ENCODE measurements around the gene KARS1. TPM values are rescaled to one million over a fixed set of nuclear protein-coding genes. Genes with fewer than 3 reads are reported as not detected.

Gene KARS1
- total RNA-seq, 1 donor from 2014 or later, result 110 TPM

GRCh38 chr16:75676909-75677308 lies 29.4 kb upstream of the KARS1 start, which contains the start of gene CPHXL2:
Gene CPHXL2 (minus strand): TSS chr16:75677009. CDS start chr16:75676999, 10 bp downstream.
- Mint-ChIP-seq H3K27ac (no peak within 1 kb of the TSS), H3K36me3 (peaks cover under 1% of the 10 kb centered on the region), H3K9me3 (peaks cover under 1% of the 10 kb centered on the region)

GRCh38 chr16:75667503-75667902 lies 20.0 kb upstream of the KARS1 start:
- Mint-ChIP-seq H3K4me1 (no peaks in the 10 kb centered on the region), H3K36me3 (peaks cover 8% of the 10 kb centered on the region), H3K27ac (no peak overlapping the region), H3K4me3 (no peak overlapping the region), H3K27me3 (ENCODE audit: low read depth) (no peaks in the 10 kb centered on the region), H3K9me3 (peaks cover 11% of the 10 kb centered on the region)
- no peak for DNase-seq (ENCODE audit: low spot score in 2 of 2, unreplicated experiment in 2 of 2)
- TF ChIP-seq, protein P1, sequence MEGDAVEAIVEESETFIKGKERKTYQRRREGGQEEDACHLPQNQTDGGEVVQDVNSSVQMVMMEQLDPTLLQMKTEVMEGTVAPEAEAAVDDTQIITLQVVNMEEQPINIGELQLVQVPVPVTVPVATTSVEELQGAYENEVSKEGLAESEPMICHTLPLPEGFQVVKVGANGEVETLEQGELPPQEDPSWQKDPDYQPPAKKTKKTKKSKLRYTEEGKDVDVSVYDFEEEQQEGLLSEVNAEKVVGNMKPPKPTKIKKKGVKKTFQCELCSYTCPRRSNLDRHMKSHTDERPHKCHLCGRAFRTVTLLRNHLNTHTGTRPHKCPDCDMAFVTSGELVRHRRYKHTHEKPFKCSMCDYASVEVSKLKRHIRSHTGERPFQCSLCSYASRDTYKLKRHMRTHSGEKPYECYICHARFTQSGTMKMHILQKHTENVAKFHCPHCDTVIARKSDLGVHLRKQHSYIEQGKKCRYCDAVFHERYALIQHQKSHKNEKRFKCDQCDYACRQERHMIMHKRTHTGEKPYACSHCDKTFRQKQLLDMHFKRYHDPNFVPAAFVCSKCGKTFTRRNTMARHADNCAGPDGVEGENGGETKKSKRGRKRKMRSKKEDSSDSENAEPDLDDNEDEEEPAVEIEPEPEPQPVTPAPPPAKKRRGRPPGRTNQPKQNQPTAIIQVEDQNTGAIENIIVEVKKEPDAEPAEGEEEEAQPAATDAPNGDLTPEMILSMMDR (IDR thresholded peaks at IDR 0.05; ENCODE audit: unreplicated experiment), result no peak

More at GRCh38 chr16:75676909-75677308, 29.4 kb upstream of the KARS1 start, which contains the start of gene CPHXL2:
- TF ChIP-seq, protein P1 (IDR thresholded peaks at IDR 0.05; ENCODE audit: unreplicated experiment), result no peak
- H3K27me3 Mint-ChIP-seq (ENCODE audit: low read depth), result no peaks in the 10 kb centered on the region
- H3K4me3 Mint-ChIP-seq, result no peak within 1 kb of the TSS
- no peaks in the 10 kb centered on the region for H3K4me1 Mint-ChIP-seq
- DNase-seq (ENCODE audit: low spot score in 2 of 2, unreplicated experiment in 2 of 2), result no peak

- H3K9me3 Mint-ChIP-seq, result peaks cover 7% of the 10 kb centered on the region
- TF ChIP-seq, protein P1 (IDR thresholded peaks at IDR 0.05; ENCODE audit: unreplicated experiment), result no peak
- H3K27ac Mint-ChIP-seq, result no peak overlapping the region
- peaks cover 30% of the 10 kb centered on the region for H3K36me3 Mint-ChIP-seq
- H3K27me3 Mint-ChIP-seq (ENCODE audit: low read depth), result no peaks in the 10 kb centered on the region
- no peak for DNase-seq (ENCODE audit: low spot score in 2 of 2, unreplicated experiment in 2 of 2)
- no peaks in the 10 kb centered on the region for H3K4me1 Mint-ChIP-seq
- no peak overlapping the region for H3K4me3 Mint-ChIP-seq
Observed at GRCh38 chr16:75660726-75661302, 13.3 kb upstream of the KARS1 start.

DNA sequence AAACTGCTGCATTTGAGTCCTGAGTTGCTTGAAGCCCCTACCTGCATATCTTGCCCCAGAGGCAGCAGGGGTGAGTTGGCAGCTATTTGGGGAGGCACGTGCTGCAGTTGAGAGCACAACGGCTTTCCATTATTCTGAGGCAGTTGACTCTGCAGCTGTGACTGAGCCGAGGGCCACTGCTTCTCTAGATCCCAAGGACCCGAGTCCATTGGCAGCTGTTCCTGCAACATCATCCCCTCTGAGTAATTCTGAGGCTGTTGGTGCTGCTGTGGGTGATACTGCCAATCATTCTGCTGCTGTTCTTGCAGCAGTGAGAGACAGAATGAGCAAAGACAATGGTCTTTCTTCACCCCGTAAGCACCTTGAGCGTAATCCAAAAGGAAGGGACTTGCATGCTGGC lies 12.9 kb upstream of the KARS1 start:
- Mint-ChIP-seq H3K9me3 (peaks cover 5% of the 10 kb centered on the region), H3K4me1 (no peaks in the 10 kb centered on the region), H3K36me3 (peaks cover 30% of the 10 kb centered on the region), H3K4me3 (no peak overlapping the region), H3K27me3 (ENCODE audit: low read depth) (no peaks in the 10 kb centered on the region), H3K27ac (no peak overlapping the region)
- no peak for DNase-seq (ENCODE audit: low spot score in 2 of 2, unreplicated experiment in 2 of 2)
- TF ChIP-seq, protein P1 (IDR thresholded peaks at IDR 0.05; ENCODE audit: unreplicated experiment), result no peak

- H3K27ac Mint-ChIP-seq, result no peak overlapping the region
- peaks cover 30% of the 10 kb centered on the region for H3K36me3 Mint-ChIP-seq
- no peaks in the 10 kb centered on the region for H3K9me3 Mint-ChIP-seq
- no peak for DNase-seq (ENCODE audit: low spot score in 2 of 2, unreplicated experiment in 2 of 2)
- H3K4me1 Mint-ChIP-seq, result peaks cover 2% of the 10 kb centered on the region
- no peaks in the 10 kb centered on the region for H3K27me3 Mint-ChIP-seq (ENCODE audit: low read depth)
- no peak overlapping the region for H3K4me3 Mint-ChIP-seq
- TF ChIP-seq, protein P1 (IDR thresholded peaks at IDR 0.05; ENCODE audit: unreplicated experiment), result no peak
Observed at GRCh38 chr16:75658175-75658574, 10.7 kb upstream of the KARS1 start.

Measured in mesothelial cell of epicardium (in vitro differentiated cells).